HG02852 (cell line): ENCODE measurements around the gene TPSAB1.

Experiments used
- ATAC-seq: cut with Tn5 transposase; IDR thresholded peaks from one replicate; pipeline ENCODE4 v1.9.1; 2021; ENCODE audit warnings: mild to moderate bottlenecking, moderate library complexity; ENCODE audit not compliant: unreplicated experiment

TPSAB1 gene

DNA sequence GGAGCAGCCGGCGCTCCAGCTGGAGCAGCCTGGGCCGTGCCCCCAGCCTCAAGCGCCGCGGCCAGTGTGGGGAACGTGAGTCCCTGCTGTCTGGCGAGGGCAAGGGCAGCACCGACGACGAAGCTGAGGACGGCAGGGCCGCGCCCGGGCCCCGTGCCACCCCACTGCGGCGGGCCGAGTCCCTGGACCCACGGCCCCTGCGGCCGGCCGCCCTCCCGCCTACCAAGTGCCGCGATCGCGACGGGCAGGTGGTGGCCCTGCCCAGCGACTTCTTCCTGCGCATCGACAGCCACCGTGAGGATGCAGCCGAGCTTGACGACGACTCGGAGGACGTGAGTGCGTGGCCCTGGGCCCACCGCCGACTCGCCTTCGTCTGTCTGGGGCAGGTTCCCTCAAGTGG lies 31.4 kb upstream of the TPSAB1 start:
- no peak for ATAC-seq

DNA sequence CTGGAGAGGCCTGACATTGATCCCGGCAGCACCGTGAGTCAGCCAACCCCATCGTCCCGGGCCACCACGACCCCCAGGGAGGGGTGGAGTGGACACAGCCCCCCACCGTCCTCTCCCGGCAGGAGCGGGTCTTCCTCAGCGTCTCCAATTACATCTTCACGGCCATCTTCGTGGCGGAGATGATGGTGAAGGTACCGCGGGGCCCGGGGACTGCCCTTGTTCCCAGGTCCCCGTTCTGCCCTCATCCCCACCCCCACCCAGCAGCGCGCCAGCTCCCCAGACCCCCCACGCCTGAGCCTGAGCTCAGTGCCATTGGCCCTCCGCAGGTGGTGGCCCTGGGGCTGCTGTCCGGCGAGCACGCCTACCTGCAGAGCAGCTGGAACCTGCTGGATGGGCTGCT lies 30.0 kb upstream of the TPSAB1 start:
- ATAC-seq, result no peak

- no peak for ATAC-seq
Measured at GRCh38 chr16:1211451-1212268, 28.8 kb upstream of the TPSAB1 start.

- ATAC-seq, result no peak
Measured at GRCh38 chr16:1212616-1213194, 27.8 kb upstream of the TPSAB1 start.

DNA sequence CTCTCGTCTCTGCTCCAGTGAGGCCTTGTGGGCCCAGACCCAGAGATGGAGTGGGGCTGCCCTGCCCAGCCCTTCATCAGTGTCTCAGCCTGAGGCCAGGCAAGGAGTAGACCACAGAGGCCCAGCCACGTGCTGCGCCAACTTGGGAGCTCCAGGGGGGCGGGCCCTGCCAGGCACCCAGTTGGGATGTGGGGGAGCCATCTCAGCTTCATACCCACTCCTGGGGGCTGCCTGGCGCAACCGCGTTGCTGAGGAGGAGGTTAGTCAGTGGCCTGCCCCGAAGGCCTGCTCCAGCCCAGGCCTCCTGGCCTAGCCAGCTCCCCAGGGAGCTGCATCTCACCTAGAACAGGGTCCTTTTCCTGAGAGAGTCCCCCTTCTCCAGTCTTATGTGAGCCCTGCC lies 27.3 kb upstream of the TPSAB1 start:
- no peak for ATAC-seq

DNA sequence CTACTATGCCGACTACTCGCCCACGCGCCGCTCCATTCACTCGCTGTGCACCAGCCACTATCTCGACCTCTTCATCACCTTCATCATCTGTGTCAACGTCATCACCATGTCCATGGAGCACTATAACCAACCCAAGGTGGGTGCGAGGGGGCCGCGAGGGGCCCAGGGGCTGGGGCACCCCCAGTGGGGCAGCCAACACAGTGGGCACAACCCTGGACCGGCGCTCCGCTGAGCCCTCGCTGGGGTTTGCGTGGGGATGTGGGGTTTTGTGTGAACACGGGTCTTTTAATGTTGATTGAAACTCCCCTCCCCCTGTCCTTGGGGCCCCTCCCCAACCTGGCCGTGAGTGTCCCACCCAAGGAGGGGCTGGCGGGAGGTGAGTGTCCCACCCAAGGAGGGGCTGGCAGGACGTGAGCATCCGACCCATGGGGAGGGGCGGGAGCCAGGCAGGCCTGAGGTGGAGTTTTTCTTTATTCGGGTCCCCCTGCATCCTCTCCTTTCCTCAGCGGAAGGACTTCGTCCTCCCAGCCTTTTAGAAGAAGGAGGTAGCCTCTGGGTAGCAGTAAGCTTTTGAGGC lies 26.6 kb upstream of the TPSAB1 start:
- no peak for ATAC-seq

DNA sequence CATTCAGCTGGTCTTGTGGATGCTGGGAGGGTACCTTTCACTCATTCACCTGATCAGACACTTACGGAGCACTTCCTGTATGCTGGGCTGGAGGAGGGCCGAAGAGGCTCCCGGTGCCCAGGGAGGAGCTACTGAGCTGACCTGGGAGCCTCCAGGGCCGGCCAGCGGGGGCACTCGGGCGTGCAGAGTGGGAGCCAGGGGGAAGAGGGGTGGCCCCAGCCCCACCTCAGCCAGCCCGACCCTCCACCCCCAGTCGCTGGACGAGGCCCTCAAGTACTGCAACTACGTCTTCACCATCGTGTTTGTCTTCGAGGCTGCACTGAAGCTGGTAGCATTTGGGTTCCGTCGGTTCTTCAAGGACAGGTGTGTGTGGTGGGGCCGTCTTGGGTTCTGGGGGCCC lies 25.8 kb upstream of the TPSAB1 start:
- ATAC-seq, result no peak

DNA sequence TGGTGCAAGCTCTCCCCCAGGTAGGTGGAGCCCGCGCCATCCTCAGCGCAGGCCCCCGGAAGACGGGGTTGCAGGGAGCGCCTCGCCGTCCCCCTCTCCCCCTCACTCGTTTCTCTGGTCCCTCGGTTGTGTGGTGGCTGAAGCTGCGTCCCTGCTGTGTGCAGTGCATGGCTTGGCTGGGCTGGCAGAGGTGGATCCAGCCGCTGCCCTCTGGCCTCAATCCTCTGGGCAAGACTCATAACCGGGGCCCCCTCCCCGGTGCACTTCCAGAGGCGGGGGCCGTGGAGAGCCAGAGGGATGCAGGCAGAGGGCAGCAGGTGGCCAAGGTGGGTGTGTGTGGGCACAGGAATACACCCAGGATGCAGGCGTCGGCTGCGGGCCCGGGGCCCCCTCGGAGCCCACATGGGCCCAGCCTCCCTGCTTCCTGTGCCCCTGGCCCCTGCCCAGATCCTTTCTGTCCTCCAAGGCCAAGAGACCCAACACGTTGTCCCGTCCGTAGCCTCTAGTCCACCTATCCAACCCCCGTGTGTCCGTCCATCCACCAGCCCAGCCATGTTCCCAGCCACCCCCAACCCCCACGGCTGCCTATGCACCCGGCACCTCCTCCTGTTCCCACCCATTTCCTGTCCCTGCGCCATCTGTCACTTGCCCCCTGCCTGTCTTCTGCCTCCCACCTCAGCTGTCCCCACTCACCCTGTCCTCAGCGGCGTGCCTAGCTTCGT lies 24.8 kb upstream of the TPSAB1 start:
- no peak for ATAC-seq

DNA sequence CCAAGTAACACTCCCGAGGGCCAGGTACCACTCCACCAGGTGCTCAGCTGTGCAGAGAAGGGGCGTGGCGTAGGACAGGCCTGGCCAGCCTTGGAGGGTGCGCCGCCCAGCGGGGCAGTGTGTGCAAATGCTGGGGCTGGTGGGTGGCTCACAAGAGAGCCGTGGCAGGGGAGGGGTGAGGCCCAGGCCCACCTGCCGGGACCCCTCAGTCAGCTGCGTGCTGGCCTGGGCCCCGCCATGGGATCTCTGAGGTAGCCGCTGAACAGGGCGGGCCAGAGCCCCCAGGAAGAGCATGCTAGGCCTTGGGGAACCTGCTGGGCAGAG lies 24.2 kb upstream of the TPSAB1 start:
- ATAC-seq, result no peak

DNA sequence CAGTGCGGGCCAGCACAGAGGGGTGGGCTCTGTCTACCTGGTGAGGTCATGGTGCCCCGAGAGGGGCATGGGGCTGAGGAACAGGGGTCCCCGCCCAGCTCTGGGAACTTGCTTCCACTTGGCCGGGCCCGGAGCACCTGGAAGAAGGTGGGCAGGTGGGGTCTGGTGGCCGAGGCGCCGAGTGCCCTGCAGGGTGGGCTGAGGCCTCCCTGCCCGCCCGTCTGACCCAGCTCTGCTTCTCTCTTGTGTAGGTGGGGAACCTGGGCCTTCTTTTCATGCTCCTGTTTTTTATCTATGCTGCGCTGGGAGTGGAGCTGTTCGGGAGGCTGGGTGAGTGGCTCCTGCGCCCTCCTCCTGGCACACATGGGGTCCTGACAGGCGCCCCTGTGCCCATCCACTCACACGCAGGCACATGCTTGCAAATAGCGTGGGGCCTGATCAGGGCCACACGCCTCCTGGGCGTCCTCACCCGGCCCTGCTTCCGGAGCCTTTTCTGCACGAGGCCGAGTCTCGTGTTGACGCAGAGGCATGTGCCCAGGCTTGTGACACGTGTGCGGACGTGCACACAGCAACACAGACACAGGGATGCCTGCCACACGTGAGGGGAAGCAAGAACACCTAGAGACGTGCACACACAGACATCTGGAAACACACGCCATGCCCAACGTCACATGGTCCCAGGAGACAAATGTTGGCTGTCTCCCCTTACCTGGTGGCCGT lies 23.7 kb upstream of the TPSAB1 start:
- ATAC-seq, result no peak

GRCh38 chr16:1217526-1217925 lies 23.0 kb upstream of the TPSAB1 start:
- no peak for ATAC-seq

DNA sequence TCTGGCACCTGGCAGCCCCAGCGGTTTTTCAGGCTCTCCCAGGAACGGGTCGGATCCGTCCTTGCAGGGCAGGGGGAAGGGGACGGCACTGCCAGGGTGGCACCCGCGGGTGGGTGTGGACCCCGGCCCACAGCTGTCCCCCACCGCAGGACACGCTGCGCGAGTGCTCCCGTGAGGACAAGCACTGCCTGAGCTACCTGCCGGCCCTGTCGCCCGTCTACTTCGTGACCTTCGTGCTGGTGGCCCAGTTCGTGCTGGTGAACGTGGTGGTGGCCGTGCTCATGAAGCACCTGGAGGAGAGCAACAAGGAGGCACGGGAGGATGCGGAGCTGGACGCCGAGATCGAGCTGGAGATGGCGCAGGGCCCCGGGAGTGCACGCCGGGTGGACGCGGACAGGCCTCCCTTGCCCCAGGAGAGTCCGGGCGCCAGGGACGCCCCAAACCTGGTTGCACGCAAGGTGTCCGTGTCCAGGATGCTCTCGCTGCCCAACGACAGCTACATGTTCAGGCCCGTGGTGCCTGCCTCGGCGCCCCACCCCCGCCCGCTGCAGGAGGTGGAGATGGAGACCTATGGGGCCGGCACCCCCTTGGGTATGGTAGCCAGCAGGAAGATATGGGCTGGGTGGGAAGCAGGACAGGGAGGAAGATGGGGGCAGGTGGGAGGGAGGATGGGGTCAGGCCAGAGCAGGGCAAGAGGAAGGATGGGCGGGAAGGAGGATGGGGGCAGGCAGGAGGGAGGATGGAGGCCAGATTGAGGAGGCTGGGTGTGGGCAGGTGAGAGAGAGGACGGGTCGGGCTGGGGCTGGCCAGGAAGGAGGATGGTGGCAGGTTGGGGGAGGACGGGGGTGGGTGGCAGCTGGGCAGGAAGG lies 22.2 kb upstream of the TPSAB1 start:
- ATAC-seq, result no peak

GRCh38 chr16:1218930-1219611 lies 21.4 kb upstream of the TPSAB1 start:
- no peak for ATAC-seq

- ATAC-seq, result no peak
Measured at GRCh38 chr16:1220098-1220728, 20.3 kb upstream of the TPSAB1 start.

DNA sequence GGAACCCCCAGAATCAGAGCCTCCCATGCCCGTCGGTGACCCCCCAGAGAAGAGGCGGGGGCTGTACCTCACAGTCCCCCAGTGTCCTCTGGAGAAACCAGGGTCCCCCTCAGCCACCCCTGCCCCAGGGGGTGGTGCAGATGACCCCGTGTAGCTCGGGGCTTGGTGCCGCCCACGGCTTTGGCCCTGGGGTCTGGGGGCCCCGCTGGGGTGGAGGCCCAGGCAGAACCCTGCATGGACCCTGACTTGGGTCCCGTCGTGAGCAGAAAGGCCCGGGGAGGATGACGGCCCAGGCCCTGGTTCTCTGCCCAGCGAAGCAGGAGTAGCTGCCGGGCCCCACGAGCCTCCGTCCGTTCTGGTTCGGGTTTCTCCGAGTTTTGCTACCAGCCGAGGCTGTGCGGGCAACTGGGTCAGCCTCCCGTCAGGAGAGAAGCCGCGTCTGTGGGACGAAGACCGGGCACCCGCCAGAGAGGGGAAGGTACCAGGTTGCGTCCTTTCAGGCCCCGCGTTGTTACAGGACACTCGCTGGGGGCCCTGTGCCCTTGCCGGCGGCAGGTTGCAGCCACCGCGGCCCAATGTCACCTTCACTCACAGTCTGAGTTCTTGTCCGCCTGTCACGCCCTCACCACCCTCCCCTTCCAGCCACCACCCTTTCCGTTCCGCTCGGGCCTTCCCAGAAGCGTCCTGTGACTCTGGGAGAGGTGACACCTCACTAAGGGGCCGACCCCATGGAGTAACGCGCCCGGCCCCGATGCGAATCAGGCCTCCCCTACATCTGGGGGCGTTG lies 19.5 kb upstream of the TPSAB1 start:
- no peak for ATAC-seq

- no peak for ATAC-seq
Measured at GRCh38 chr16:1221628-1222552, 18.6 kb upstream of the TPSAB1 start.

DNA sequence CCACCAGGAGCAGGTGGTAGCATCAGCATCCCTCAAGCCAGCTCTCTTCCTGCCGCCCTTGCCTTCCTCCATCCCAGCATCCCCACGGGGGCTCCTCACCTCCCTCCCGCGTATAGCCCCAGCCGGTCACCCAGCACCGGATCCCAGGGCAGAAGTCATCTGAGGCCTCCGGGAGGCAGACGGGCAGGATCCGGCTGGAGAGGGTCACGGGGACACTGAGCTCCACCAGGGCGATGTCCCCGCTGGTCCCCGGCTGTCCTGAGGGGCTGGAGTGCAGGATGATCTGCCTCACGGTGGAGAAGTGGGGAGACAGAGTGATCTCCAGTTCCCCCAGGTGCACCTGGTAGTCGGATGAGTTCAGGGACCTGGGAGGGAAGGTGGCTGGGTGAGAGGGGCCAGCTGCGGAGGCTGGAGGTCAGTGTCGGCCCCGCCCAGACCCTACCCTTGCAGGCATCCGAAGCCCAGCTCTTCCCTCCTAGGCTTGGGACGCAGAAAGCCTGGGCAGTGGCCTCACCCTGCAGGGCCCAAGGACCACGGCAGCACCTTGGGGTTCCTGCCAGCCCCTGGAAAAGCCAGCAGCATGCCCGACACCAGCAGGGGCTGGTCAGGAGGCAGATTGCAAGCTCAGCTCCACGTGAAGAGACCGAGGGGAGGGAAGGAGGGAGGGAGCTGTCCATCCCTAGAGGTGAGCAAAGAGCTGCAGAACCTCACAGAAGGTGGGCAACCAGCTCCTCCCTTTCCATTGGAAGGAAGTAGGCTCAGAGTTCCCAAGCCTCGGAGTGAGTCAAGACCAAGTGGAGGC lies 17.8 kb upstream of the TPSAB1 start:
- no peak for ATAC-seq
